SU-DHL-6 (cell line): ENCODE results near the gene DPF1.
"Not testable (repeated sequence)": the region's sequence is repeated elsewhere in the genome, so short reads cannot be mapped to it uniquely, and the experiment has no call there.

Experiments
- H2AFZ ChIP-seq: fragments of 200-600 bp; sonication (generic); 2 replicates; pipeline ENCODE4 v1.6.1; 2014; ENCODE audit warnings: low read depth, mild to moderate bottlenecking, moderate library complexity, mixed read lengths, antibody characterized with exemption, low read length; ENCODE audit not compliant: severe bottlenecking
- H3F3A ChIP-seq: fragments of 200-600 bp; shearing (Covaris generic); 2 replicates; pipeline ENCODE4 v1.6.0; 2016; ENCODE audit warnings: antibody characterized with exemption, mild to moderate bottlenecking; ENCODE audit not compliant: insufficient read depth
- H3K27ac ChIP-seq: fragments of 200-600 bp; sonication (generic); 2 replicates; pipeline ENCODE4 v1.5.1; 2016; ENCODE audit warnings: low read depth, mild to moderate bottlenecking, low read length, moderate library complexity, mixed read lengths
- H3K27me3 ChIP-seq: fragments of 200-600 bp; sonication (generic), shearing (Covaris generic); 2 replicates; pipeline ENCODE4 v1.6.0; 2014; ENCODE audit warnings: mild to moderate bottlenecking, low read length
- H3K36me3 ChIP-seq: fragments of 200-600 bp; sonication (generic); 2 replicates; pipeline ENCODE4 v1.6.1; 2014; ENCODE audit warnings: mild to moderate bottlenecking, low read length, mixed read lengths
- H3K4me2 ChIP-seq: fragments of 300-600, 200-600 bp; shearing (Covaris generic), sonication (generic); 2 replicates; pipeline ENCODE4 v1.6.0; 2014; ENCODE audit warnings: low read length, low read depth, mild to moderate bottlenecking; ENCODE audit not compliant: poor library complexity, severe bottlenecking
- H3K4me3 ChIP-seq: fragments of 200-600 bp; sonication (generic); 2 replicates; pipeline ENCODE4 v1.5.1; 2014; ENCODE audit warnings: antibody characterized with exemption, low read length, mild to moderate bottlenecking, mixed read lengths; ENCODE audit not compliant: insufficient read depth, poor library complexity, severe bottlenecking
- H3K79me2 ChIP-seq: fragments of 200-600 bp; sonication (generic); 2 replicates; pipeline ENCODE4 v1.6.1; 2014; ENCODE audit warnings: mild to moderate bottlenecking, low read length, moderate library complexity; ENCODE audit not compliant: insufficient read depth
- H3K9ac ChIP-seq: fragments of 200-600 bp; sonication (generic); 2 replicates; pipeline ENCODE4 v1.7.0; 2014; ENCODE audit warnings: mild to moderate bottlenecking, low read length
- H3K9me2 ChIP-seq: fragments of 200-600 bp; sonication (generic); replicated peaks from 2 replicates; pipeline ENCODE4 v1.6.1; 2014; ENCODE audit warnings: low read length; ENCODE audit not compliant: insufficient read depth
- H3K9me3 ChIP-seq: fragments of 200-600 bp; sonication (generic); 2 replicates; pipeline ENCODE4 v1.6.1; 2014; ENCODE audit warnings: low read length, mixed read lengths; ENCODE audit not compliant: insufficient read depth
- H4K20me1 ChIP-seq: fragments of 200-600 bp; sonication (generic); 2 replicates; pipeline ENCODE4 v1.6.1; 2014; ENCODE audit warnings: low read depth, mild to moderate bottlenecking, antibody characterized with exemption, low read length, moderate library complexity, mixed read lengths
- EZH2phosphoT487 ChIP-seq: fragments of 200-600 bp; sonication (generic), shearing (Covaris generic); conservative IDR thresholded peaks from 2 replicates; pipeline ENCODE4 v1.6.1; 2018; ENCODE audit warnings: mild to moderate bottlenecking, antibody characterized with exemption, low read length, moderate library complexity, mixed read lengths
- TF ChIP-seq, protein P1 (sequence below): fragments of 200-600 bp; sonication (generic); IDR thresholded peaks from one replicate; pipeline ENCODE4 v1.5.1; 2017; ENCODE audit warnings: antibody characterized with exemption, mild to moderate bottlenecking, low read length, moderate library complexity; ENCODE audit not compliant: insufficient read depth, poor library complexity, severe bottlenecking

DPF1 gene

DNA sequence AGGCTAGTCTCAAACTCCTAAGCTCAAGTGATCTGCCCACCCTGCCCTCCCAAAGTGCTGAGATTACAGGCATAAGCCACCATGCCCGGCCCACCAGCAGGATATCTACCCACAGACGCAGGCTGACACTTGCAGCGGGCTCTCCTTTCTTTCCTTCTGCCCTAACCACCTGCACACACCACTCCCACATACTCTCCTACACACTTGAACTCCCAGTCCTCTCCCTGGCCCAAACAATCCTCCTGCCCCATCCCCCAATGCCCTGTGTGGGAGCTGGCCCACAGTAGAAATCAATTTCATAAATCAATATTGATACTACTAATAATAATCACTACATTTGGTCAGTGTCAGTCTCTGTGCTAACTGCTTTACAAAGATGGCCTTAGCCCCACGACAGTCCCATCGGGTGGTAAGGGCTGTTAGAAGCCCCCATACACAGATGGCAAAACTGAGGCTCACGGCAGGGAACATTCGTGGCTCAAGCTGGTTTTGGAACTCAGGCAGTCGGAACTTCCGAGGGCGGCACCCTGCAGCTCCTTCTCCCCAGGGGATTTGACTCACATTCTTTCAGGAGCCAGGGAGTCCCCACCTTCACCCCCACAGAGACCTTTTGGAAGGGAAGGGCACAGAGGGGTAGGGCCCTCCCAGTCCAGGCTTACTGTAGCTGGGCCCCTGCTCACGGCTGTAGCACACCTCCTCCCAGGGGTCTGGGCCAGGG is 3.4 kb upstream of the DPF1 start:
- Histone ChIP-seq H3K9me3 (no peaks in the 10 kb centered on the region), H3K9me2 (no peaks in the 10 kb centered on the region), H3K9ac (no peak overlapping the region), H3K36me3 (no peaks in the 10 kb centered on the region), H3K27me3 (no peaks in the 10 kb centered on the region; the same call in 1 of the 2 replicates), H2AFZ (no peak overlapping the region), H3K79me2 (no peaks in the 10 kb centered on the region), H4K20me1 (no peaks in the 10 kb centered on the region), H3K4me3 (no peak overlapping the region), H3K4me2 (no peak overlapping the region), H3K27ac (no peak overlapping the region), H3F3A (0 out of 2 replicates have a peak, but pooled peaks cover 10% of the 10 kb centered on the region)
- TF ChIP-seq EZH2phosphoT487: no peak
- TF ChIP-seq, protein P1, sequence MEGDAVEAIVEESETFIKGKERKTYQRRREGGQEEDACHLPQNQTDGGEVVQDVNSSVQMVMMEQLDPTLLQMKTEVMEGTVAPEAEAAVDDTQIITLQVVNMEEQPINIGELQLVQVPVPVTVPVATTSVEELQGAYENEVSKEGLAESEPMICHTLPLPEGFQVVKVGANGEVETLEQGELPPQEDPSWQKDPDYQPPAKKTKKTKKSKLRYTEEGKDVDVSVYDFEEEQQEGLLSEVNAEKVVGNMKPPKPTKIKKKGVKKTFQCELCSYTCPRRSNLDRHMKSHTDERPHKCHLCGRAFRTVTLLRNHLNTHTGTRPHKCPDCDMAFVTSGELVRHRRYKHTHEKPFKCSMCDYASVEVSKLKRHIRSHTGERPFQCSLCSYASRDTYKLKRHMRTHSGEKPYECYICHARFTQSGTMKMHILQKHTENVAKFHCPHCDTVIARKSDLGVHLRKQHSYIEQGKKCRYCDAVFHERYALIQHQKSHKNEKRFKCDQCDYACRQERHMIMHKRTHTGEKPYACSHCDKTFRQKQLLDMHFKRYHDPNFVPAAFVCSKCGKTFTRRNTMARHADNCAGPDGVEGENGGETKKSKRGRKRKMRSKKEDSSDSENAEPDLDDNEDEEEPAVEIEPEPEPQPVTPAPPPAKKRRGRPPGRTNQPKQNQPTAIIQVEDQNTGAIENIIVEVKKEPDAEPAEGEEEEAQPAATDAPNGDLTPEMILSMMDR: no peak

DNA sequence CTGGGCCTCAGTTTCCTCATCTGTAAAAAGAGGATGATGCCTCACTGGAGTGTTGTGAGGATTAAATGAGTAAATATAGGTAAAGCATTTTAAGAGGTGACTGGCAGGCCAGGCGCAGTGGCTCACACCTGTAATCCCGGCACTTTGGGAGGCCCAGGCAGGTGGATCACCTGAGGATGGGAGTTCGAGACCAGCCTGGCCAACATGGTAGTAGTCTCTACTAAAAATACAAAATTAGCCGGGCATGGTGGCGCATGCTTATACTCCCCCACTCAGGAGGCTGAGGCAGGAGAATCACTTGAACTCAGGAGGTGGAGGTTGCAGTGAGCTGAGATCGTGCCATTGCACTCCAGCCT is 819 bp upstream of the DPF1 start:
- not testable (repeated sequence) for H3K4me2 ChIP-seq

DNA sequence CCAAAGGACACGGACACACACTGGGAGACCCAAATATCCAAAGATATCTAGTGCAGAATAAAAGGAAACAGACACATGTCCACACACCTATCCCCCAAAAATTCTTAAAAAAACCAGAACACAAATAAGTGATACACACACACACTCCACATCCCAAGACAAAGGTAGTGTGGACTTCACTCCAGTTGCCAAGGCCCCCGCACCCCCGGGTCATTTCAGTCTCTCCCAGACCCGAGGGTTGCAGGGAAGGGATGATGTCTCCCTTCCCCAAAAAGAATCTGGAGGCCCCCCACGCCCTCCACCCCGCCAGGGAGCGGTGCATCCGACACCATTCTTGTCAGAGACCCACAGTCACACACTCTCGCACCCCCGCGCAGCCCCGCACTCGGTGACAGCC is 407 bp downstream of the DPF1 start:
- Histone ChIP-seq H3K9me3 (no peaks in the 10 kb centered on the region), H3K4me2 (peak overlapping the region; percentile 74), H3K4me3 (peak overlapping the region; percentile 60), H3K36me3 (no peaks in the 10 kb centered on the region), H2AFZ (peak overlapping the region; percentile 76), H3K27ac (no peak overlapping the region), H3F3A (0 out of 2 replicates have a peak, but pooled peaks cover 3% of the 10 kb centered on the region), H3K79me2 (no peaks in the 10 kb centered on the region), H3K9ac (peak overlapping the region; percentile 62), H3K27me3 (no peaks in the 10 kb centered on the region; the same call in 1 of the 2 replicates), H3K9me2 (no peaks in the 10 kb centered on the region), H4K20me1 (no peaks in the 10 kb centered on the region)
- no peak for TF ChIP-seq EZH2phosphoT487
- TF ChIP-seq, protein P1: no peak

More for the DNA sequence above, 819 bp upstream of the DPF1 start:
- H3K27me3 ChIP-seq, H2AFZ ChIP-seq, H3F3A ChIP-seq, H3K79me2 ChIP-seq, H4K20me1 ChIP-seq, H3K36me3 ChIP-seq, H3K4me3 ChIP-seq, H3K9ac ChIP-seq, H3K27ac ChIP-seq, H3K9me3 ChIP-seq, H3K9me2 ChIP-seq: not testable (repeated sequence)

DNA sequence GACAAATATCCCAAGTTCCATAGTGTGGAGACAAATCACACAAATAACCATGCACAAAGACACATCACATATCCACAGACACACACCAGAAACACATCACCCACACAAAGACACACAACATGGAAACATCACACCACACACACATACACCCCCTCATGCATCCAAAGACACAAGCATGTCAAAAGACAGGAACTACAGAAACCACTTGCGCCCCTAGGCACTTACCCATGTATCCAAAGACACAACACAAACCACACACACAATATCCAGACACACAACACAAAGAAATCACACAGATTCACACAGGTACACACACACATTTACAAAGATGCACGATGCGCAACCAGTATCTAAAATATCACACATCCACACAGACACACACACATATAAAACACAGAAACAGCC is 901 bp downstream of the DPF1 start:
- TF ChIP-seq EZH2phosphoT487: no peak
- TF ChIP-seq, protein P1: no peak
- Histone ChIP-seq H3F3A (0 out of 2 replicates have a peak, but pooled peaks cover 3% of the 10 kb centered on the region), H3K36me3 (no peaks in the 10 kb centered on the region), H3K9ac (peak overlapping the region; percentile 62), H3K27me3 (no peaks in the 10 kb centered on the region), H3K9me3 (no peaks in the 10 kb centered on the region), H3K27ac (no peak overlapping the region), H4K20me1 (no peaks in the 10 kb centered on the region), H3K79me2 (no peaks in the 10 kb centered on the region), H3K9me2 (no peaks in the 10 kb centered on the region), H3K4me3 (peak overlapping the region; percentile 60), H2AFZ (no peak overlapping the region), H3K4me2 (peak overlapping the region; percentile 74)
